H1 (cell line): ENCODE measurements around the gene HDAC10. TPM values are rescaled to one million over a fixed set of nuclear protein-coding genes. Genes with fewer than 3 reads are reported as not detected.

Experiments used
- CTCF ChIA-PET: fragments of 300-600 bp; sonication (Branson Sonifier 250); formaldehyde crosslinking; loops from one replicate; lab custom pipeline; 2021; ENCODE audit not compliant: partially characterized antibody; lab: Charles Lee
- POLR2A ChIA-PET: fragments of 300-600 bp; sonication (Branson Sonifier 250); formaldehyde crosslinking; loops from one replicate; lab custom pipeline; 2021; ENCODE audit warnings: inconsistent platforms; ENCODE audit not compliant: partially characterized antibody; lab: Charles Lee
- DNase-seq, 2 experiments: peaks; one replicate each; pipeline versions ENCODE4 v3.0.0 to v3.0.0-alpha.2; 2010 to 2022; ENCODE audit warnings: low spot score in 2 of 2, low read depth in 1 of 2, mixed read lengths in 1 of 2
- FAIRE-seq: peaks from 2 replicates; lab custom pipeline; 2011; peaks lifted over from hg19 to GRCh38; lab: Jason Lieb, UNC
- H2AFZ ChIP-seq: 2 replicates; pipeline ENCODE4 v1.8.1; 2012; ENCODE audit warnings: low read length, inconsistent platforms
- H2AK5ac ChIP-seq: 2 replicates; pipeline ENCODE4 v1.6.1; 2013; ENCODE audit warnings: low read depth, low read length
- H2BK120ac ChIP-seq: replicated peaks from 2 replicates; pipeline ENCODE3; 2013; ENCODE audit warnings: low read depth, low read length, inconsistent platforms
- H2BK12ac ChIP-seq: 2 replicates; pipeline ENCODE4 v1.6.1; 2013; ENCODE audit warnings: low read depth, low read length
- H2BK15ac ChIP-seq: 2 replicates; pipeline ENCODE4 v1.6.1; 2013; ENCODE audit warnings: low read length
- H2BK20ac ChIP-seq: 2 replicates; pipeline ENCODE4 v1.6.1; 2013; ENCODE audit warnings: low read length
- H2BK5ac ChIP-seq: 2 replicates; pipeline ENCODE4 v1.6.1; 2013; ENCODE audit warnings: low read depth, low read length
- H3K14ac ChIP-seq: 2 replicates; pipeline ENCODE4 v1.6.1; 2013; ENCODE audit warnings: inconsistent platforms; ENCODE audit not compliant: insufficient read length
- H3K18ac ChIP-seq: 2 replicates; pipeline ENCODE4 v1.6.1; 2013; ENCODE audit warnings: low read length; ENCODE audit errors: extremely low read depth
- H3K23ac ChIP-seq: 2 replicates; pipeline ENCODE4 v1.6.1; 2013; ENCODE audit warnings: inconsistent platforms; ENCODE audit not compliant: insufficient read length
- H3K23me2 ChIP-seq: 2 replicates; pipeline ENCODE4 v1.6.1; 2013; ENCODE audit warnings: low read depth, low read length
- H3K27ac ChIP-seq: 2 replicates; pipeline ENCODE4 v1.6.1; 2011; ENCODE audit warnings: low read depth, low read length, inconsistent platforms
- H3K27me3 ChIP-seq, 4 experiments: replicated peaks in 1 of 4; 1 replicate in 1 of 4; 2 replicates in 3 of 4; pipeline versions ENCODE4 v1.6.1 to v1.8.1; 2011 to 2013; ENCODE audit warnings: low read length in 3 of 4, mild to moderate bottlenecking in 3 of 4, inconsistent platforms in 2 of 4, mixed read lengths in 2 of 4, moderate library complexity in 1 of 4; ENCODE audit not compliant: control insufficient read depth in 3 of 4, insufficient read depth in 3 of 4; ENCODE audit errors: extremely low read depth in 1 of 4
- H3K36me3 ChIP-seq, 4 experiments: 2 replicates each; pipeline versions ENCODE4 v1.6.1 to v1.8.1; 2011 to 2013; ENCODE audit warnings: mild to moderate bottlenecking in 4 of 4, low read length in 3 of 4, moderate library complexity in 2 of 4, control low read depth in 1 of 4, inconsistent platforms in 1 of 4; ENCODE audit not compliant: insufficient read depth in 4 of 4, control insufficient read depth in 2 of 4
- H3K4ac ChIP-seq: replicated peaks from 2 replicates; pipeline ENCODE3; 2013; ENCODE audit warnings: low read length, low read depth, mixed read lengths, inconsistent platforms; ENCODE audit not compliant: insufficient read length
- H3K4me1 ChIP-seq, 4 experiments: replicated peaks in 1 of 4; 1 replicate in 1 of 4; 2 replicates in 3 of 4; pipeline versions ENCODE4 v1.6.1 to v1.8.1; 2011 to 2013; ENCODE audit warnings: low read length in 3 of 4, inconsistent platforms in 2 of 4, mixed read lengths in 1 of 4; ENCODE audit not compliant: insufficient read depth in 4 of 4, control insufficient read depth in 3 of 4
- H3K4me2 ChIP-seq, 2 experiments: 2 replicates each; pipeline versions ENCODE4 v1.6.1 to v1.8.1; 2011 to 2013; ENCODE audit warnings: low read depth in 2 of 2, low read length in 2 of 2, control low read depth in 1 of 2, inconsistent platforms in 1 of 2, mild to moderate bottlenecking in 1 of 2; ENCODE audit not compliant: insufficient read depth in 1 of 2
- H3K4me3 ChIP-seq, 4 experiments: fragments of 200-600, 300-600 bp in 1 of 4; sonication (generic), shearing (Covaris generic), sonication (Bioruptor Twin) in 1 of 4; 2 replicates each; pipeline versions ENCODE4 v1.5.1 to v1.8.1; 2011 to 2016; ENCODE audit warnings: low read length in 4 of 4, low read depth in 3 of 4, control low read depth in 2 of 4, inconsistent platforms in 2 of 4, mild to moderate bottlenecking in 2 of 4, mixed read lengths in 1 of 4, moderate library complexity in 1 of 4; ENCODE audit not compliant: insufficient read depth in 2 of 4; ENCODE audit errors: extremely low read depth in 1 of 4
- H3K56ac ChIP-seq: replicated peaks from 2 replicates; pipeline ENCODE3; 2013; ENCODE audit warnings: low read depth, mild to moderate bottlenecking, mixed read lengths, low read length, inconsistent platforms; ENCODE audit not compliant: insufficient read length
- H3K79me1 ChIP-seq: 2 replicates; pipeline ENCODE4 v1.6.1; 2013; ENCODE audit warnings: low read depth, low read length, control low read depth
- H3K79me2 ChIP-seq, 2 experiments: 2 replicates each; pipeline versions ENCODE4 v1.6.1 to v1.8.1; 2012 to 2013; ENCODE audit warnings: low read length in 2 of 2, mild to moderate bottlenecking in 2 of 2, inconsistent platforms in 1 of 2; ENCODE audit not compliant: insufficient read depth in 2 of 2, control insufficient read depth in 1 of 2
- H3K9ac ChIP-seq, 4 experiments: replicated peaks in 1 of 4; 1 replicate in 1 of 4; 2 replicates in 3 of 4; pipeline versions ENCODE4 v1.6.1 to v1.8.1; 2011 to 2013; ENCODE audit warnings: low read depth in 3 of 4, low read length in 3 of 4, control low read depth in 2 of 4, mild to moderate bottlenecking in 2 of 4, moderate library complexity in 2 of 4, inconsistent platforms in 1 of 4; ENCODE audit errors: extremely low read depth in 1 of 4
- H3K9me3 ChIP-seq, 2 experiments: 2 replicates each; pipeline versions ENCODE4 v1.6.1 to v1.8.1; 2012 to 2013; ENCODE audit warnings: mild to moderate bottlenecking in 2 of 2, moderate library complexity in 2 of 2, control low read depth in 1 of 2, inconsistent platforms in 1 of 2, low read depth in 1 of 2, low read length in 1 of 2, mixed read lengths in 1 of 2; ENCODE audit not compliant: insufficient read depth in 2 of 2
- H4K20me1 ChIP-seq, 2 experiments: replicated peaks in 1 of 2; 2 replicates each; pipeline versions ENCODE3 to v1.8.1; 2011 to 2013; ENCODE audit warnings: inconsistent platforms in 2 of 2, low read length in 2 of 2, mild to moderate bottlenecking in 1 of 2; ENCODE audit not compliant: insufficient read depth in 2 of 2, control insufficient read depth in 1 of 2
- H4K5ac ChIP-seq: 2 replicates; pipeline ENCODE4 v1.6.1; 2013; ENCODE audit warnings: low read length, low read depth, mixed read lengths, inconsistent platforms; ENCODE audit not compliant: insufficient read length
- H4K8ac ChIP-seq: 2 replicates; pipeline ENCODE4 v1.8.0; 2013; ENCODE audit warnings: mild to moderate bottlenecking, moderate library complexity, low read length, inconsistent platforms; ENCODE audit not compliant: insufficient read depth; ENCODE audit errors: extremely low read depth
- H4K91ac ChIP-seq: replicated peaks from 2 replicates; pipeline ENCODE3; 2013; ENCODE audit warnings: low read length, mixed read lengths, inconsistent platforms; ENCODE audit not compliant: insufficient read length
- BRCA1 ChIP-seq: IDR thresholded peaks from 2 replicates; pipeline ENCODE4 v1.6.1; 2012; ENCODE audit warnings: low read depth, low read length, improper control_type of control experiment
- CBX8 ChIP-seq: fragments of 300-800, 300-1000 bp; sonication (generic); IDR thresholded peaks from 2 replicates; pipeline ENCODE4 v1.7.1; 2016; ENCODE audit warnings: low read depth, low read length, borderline replicate concordance
- CREB1 ChIP-seq: IDR thresholded peaks from 2 replicates; pipeline ENCODE4 v1.6.1; 2012; ENCODE audit warnings: inconsistent platforms
- EGR1 ChIP-seq: IDR thresholded peaks from 2 replicates; pipeline ENCODE4 v1.6.1; 2011; ENCODE audit warnings: low read depth, low read length, borderline replicate concordance
- GABPA ChIP-seq: IDR thresholded peaks from 2 replicates; pipeline ENCODE4 v1.6.1; 2011; ENCODE audit warnings: mild to moderate bottlenecking, low read length, moderate library complexity, borderline replicate concordance; ENCODE audit not compliant: insufficient read depth
- GTF2F1 ChIP-seq: IDR thresholded peaks from 2 replicates; pipeline ENCODE4 v1.6.1; 2012; ENCODE audit warnings: low read depth, low read length, improper control_type of control experiment, borderline replicate concordance
- JUN ChIP-seq: IDR thresholded peaks from 2 replicates; pipeline ENCODE4 v1.6.1; 2011; ENCODE audit warnings: low read depth, mild to moderate bottlenecking, improper control_type of control experiment, low read length
- KDM5A ChIP-seq: fragments of 200-600 bp; IDR thresholded peaks from 2 replicates; pipeline ENCODE4 v1.7.1; 2012; ENCODE audit warnings: mild to moderate bottlenecking, low read length, inconsistent platforms, mixed read lengths
- RAD21 ChIP-seq, 2 experiments: IDR thresholded peaks in 1 of 2; conservative IDR thresholded peaks in 1 of 2; 2 replicates each; pipeline ENCODE4 v1.6.1; 2011; ENCODE audit warnings: low read depth in 2 of 2, low read length in 2 of 2, improper control_type of control experiment in 1 of 2, inconsistent platforms in 1 of 2, mild to moderate bottlenecking in 1 of 2, moderate library complexity in 1 of 2
- SP4 ChIP-seq: IDR thresholded peaks from 2 replicates; pipeline ENCODE4 v1.6.1; 2012; ENCODE audit warnings: low read length, inconsistent platforms
- TBP ChIP-seq: IDR thresholded peaks from 2 replicates; pipeline ENCODE4 v1.6.1; 2011; ENCODE audit warnings: low read depth, low read length, improper control_type of control experiment
- TCF12 ChIP-seq: IDR thresholded peaks from 2 replicates; pipeline ENCODE4 v1.6.1; 2011; ENCODE audit warnings: low read depth, mild to moderate bottlenecking, low read length
- USF2 ChIP-seq: IDR thresholded peaks from 2 replicates; pipeline ENCODE4 v1.6.1; 2011; ENCODE audit warnings: low read length, improper control_type of control experiment
- WGBS, 2 experiments: shearing (Covaris generic) in 1 of 2; methylation state at CpG; one replicate each; pipeline versions ENCODE4 v1.1.6 to v1.1.7; 2013 to 2015; ENCODE audit warnings: low lambda C conversion rate in 2 of 2, mixed read lengths in 2 of 2, inconsistent platforms in 1 of 2, low coverage in 1 of 2, missing lambda C conversion rate in 1 of 2; ENCODE audit not compliant: insufficient replicate concordance in 2 of 2, insufficient coverage in 1 of 2, insufficient read length in 1 of 2; ENCODE audit errors: extremely low coverage in 1 of 2, missing lambda C conversion rate in 1 of 2; 5-methylcytosine and 5-hydroxymethylcytosine counted together
- polyA plus RNA-seq, 7 experiments: library from polyadenylated mRNA; depleted of rRNA in 3 of 7; stranded (reverse) in 5 of 7; unstranded in 2 of 7; fragments of >200 nt in 5 of 7; fragments of 200-250 nt in 2 of 7; gene quantifications; 1 replicate in 5 of 7; 2 replicates in 1 of 7; 4 replicates in 1 of 7; pipeline versions ENCODE4 v1.2.1 to v1.2.3, GENCODE V29; 2011 to 2013; ENCODE audit warnings: missing spikeins in 2 of 7, mixed read lengths in 2 of 7
- total RNA-seq: library from RNA; stranded (reverse); fragmentation: NEBNext Ultra II Directional; extraction: Animal tissue kit (Norgen Biotek cat#: 25700); gene quantifications from 2 replicates; pipeline ENCODE4 v1.2.1, GENCODE V29; 2021

HDAC10 gene
- total and polyA plus RNA-seq, 2 of the 8 experiments (the other 6 are each of a cell fraction or from before 2014, with no cell fraction given) = 11.2 to 26.4 TPM

GRCh38 chr22:50274311-50274710 is 23.2 kb upstream of the HDAC10 start:
- Histone ChIP-seq H2AFZ (no peak overlapping the region), H4K5ac (no peak overlapping the region), H3K4me3 (no peak overlapping the region), H3K18ac (no peak overlapping the region), H3K36me3 (peaks cover 11 to 43% (median 32%) of the 10 kb centered on the region in 4 experiments), H3K4ac (no peak overlapping the region), H3K14ac (no peak overlapping the region), H3K23me2 (peaks cover 11% of the 10 kb centered on the region; the same call in 1 of the 2 replicates), H3K23ac (no peak overlapping the region), H3K4me1 (peaks cover 2 to 13% (median 9%) of the 10 kb centered on the region in 4 experiments; a peak in 6 of 7 replicates), H3K27ac (no peak overlapping the region), H2BK120ac (no peak overlapping the region), H3K9me3 (peaks cover 7 to 24% of the 10 kb centered on the region in 2 experiments; a peak in 3 of 4 replicates), H2AK5ac (no peak overlapping the region), H2BK15ac (no peak overlapping the region), H3K9ac (no peak overlapping the region), H2BK20ac (no peak overlapping the region), H3K79me2 (no peaks in the 10 kb centered on the region), H3K79me1 (no peaks in the 10 kb centered on the region), H3K27me3 (peaks cover 13 to 23% (median 21%) of the 10 kb centered on the region in 4 experiments; a peak in 6 of 7 replicates), H3K4me2 (no peak overlapping the region), H4K20me1 (peaks cover 6 to 10% of the 10 kb centered on the region in 2 experiments), H2BK5ac (no peak overlapping the region), H2BK12ac (no peak overlapping the region), H3K56ac (no peak overlapping the region), H4K8ac (no peak overlapping the region), H4K91ac (no peak overlapping the region)
- DNase-seq (no peak), FAIRE-seq (no peak)
- 98% methylated on average over 5 of the region's 7 CpGs; no CpG with 5 or more reads in 1 of the 2 experiments for WGBS, 2 experiments
- ChIA-PET POLR2A (no interaction called here), CTCF (interaction anchor here (0.9 to 6.0 kb wide), 12 partner anchors 12 to 94 kb away, joined by 3 to 39 read pairs (median 5); partner anchors contain the start of genes DENND6B and MAPK12)
- TF ChIP-seq CBX8 (no peak), JUN (no peak), RAD21 (IDR thresholded peaks at IDR 0.05 in 1 of 2, conservative IDR thresholded peaks at IDR 0.05 in 1 of 2; ENCODE audit: low read depth in 2 of 2, low read length in 2 of 2) (peak in 1 of 2 experiments; percentile 24; a peak in 1 of 4 replicates), EGR1 (no peak), GTF2F1 (no peak), USF2 (no peak), GABPA (no peak), TCF12 (no peak), SP4 (no peak), CREB1 (no peak), KDM5A (no peak), TBP (no peak), BRCA1 (no peak)
